GM12864 (cell line): Measurements from ENCODE around the gene DDC.

Experiments used
- DNase-seq: peaks from one replicate; pipeline ENCODE4 v3.0.0-alpha.2; 2011; ENCODE audit warnings: low read depth
- H3K4me3 ChIP-seq: 2 replicates; pipeline ENCODE4 v1.5.1; 2011; ENCODE audit warnings: mild to moderate bottlenecking, low read depth, low read length, control low read depth
- TF ChIP-seq, protein P1 (sequence below): IDR thresholded peaks from 2 replicates; pipeline ENCODE4 v1.5.1; 2011; ENCODE audit warnings: low read depth, mild to moderate bottlenecking, moderate library complexity, low read length, control low read depth, inconsistent platforms; ENCODE audit errors: missing control alignments

Gene DDC

DNA sequence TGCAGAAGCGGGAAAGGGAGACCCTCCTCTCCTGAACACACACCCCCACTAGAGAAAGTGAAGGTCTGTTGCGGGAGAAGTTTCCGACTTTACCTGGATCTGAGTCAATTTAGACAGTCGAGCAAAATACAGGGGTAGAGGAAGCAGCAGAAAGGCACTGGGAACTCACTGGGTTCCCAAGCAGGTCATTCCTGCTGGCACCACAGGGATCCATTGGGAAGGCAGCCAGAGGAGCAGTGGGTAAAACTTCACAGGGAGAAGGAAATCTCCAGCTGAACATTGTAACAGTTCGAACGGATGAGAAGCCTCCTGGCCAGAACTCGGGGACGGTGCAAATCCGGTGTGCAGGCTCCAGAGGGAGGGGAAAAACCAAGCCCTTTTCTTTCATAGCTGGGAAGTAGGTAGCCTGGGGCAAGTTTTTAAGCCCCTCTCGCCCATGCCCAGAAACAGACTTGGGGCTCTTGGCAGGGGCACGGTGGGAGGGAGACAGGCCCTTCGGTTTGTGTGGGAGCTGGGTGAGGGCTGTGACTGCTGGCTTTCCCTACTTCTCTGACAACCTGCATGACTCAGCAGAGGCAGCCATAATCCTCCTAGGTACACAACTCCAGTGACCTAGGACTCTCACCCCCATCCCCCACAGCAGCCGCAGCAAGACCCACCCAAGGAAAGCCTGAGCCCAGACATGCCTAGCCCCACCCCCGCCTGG lies 51.9 kb downstream of the DDC start:
- DNase-seq: no peak
- H3K4me3 ChIP-seq: no peak overlapping the region
- TF ChIP-seq, protein P1, sequence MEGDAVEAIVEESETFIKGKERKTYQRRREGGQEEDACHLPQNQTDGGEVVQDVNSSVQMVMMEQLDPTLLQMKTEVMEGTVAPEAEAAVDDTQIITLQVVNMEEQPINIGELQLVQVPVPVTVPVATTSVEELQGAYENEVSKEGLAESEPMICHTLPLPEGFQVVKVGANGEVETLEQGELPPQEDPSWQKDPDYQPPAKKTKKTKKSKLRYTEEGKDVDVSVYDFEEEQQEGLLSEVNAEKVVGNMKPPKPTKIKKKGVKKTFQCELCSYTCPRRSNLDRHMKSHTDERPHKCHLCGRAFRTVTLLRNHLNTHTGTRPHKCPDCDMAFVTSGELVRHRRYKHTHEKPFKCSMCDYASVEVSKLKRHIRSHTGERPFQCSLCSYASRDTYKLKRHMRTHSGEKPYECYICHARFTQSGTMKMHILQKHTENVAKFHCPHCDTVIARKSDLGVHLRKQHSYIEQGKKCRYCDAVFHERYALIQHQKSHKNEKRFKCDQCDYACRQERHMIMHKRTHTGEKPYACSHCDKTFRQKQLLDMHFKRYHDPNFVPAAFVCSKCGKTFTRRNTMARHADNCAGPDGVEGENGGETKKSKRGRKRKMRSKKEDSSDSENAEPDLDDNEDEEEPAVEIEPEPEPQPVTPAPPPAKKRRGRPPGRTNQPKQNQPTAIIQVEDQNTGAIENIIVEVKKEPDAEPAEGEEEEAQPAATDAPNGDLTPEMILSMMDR: no peak

- TF ChIP-seq, protein P1: no peak
Measured at GRCh38 chr7:50512384-50512783, 52.8 kb downstream of the DDC start.

GRCh38 chr7:50509459-50509858 lies 55.7 kb downstream of the DDC start:
- TF ChIP-seq, protein P1: no peak
- no peak for DNase-seq
- H3K4me3 ChIP-seq: no peak overlapping the region

More at GRCh38 chr7:50512384-50512783, 52.8 kb downstream of the DDC start:
- no peak overlapping the region for H3K4me3 ChIP-seq
- DNase-seq: no peak

DNA sequence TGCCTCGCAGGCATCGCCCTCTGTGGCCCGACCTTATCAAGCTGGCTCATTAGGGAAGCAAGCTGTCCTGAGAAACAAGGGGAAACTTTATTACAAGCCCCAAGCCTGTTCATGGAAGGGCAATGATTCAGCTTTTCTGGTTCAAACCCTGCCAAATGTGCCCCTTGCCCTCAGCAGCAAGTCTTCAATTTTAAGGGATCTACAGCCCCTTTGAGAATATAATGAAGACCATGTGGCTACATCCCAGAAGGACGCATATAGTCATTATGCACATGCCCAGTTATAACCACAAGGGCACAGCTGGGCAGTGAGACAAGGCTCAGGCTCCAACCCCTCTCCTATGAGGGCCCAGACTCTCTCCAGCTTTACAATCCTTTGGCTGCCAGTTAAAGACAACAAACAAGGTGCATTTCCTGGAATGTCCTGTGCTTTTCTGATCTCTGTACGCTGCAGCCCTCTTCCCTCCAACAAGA lies 56.7 kb downstream of the DDC start:
- H3K4me3 ChIP-seq: no peak overlapping the region
- no peak for DNase-seq
- TF ChIP-seq, protein P1: no peak

GRCh38 chr7:50507898-50508470 lies 57.2 kb downstream of the DDC start:
- DNase-seq: no peak
- H3K4me3 ChIP-seq: no peak overlapping the region
- TF ChIP-seq, protein P1: no peak

- TF ChIP-seq, protein P1: no peak
- no peak overlapping the region for H3K4me3 ChIP-seq
- DNase-seq: no peak
Measured at GRCh38 chr7:50505553-50506210, 59.5 kb downstream of the DDC start.
